Transverse colon (tissue), 4 donors: ENCODE results near the gene BPIFB4.

Source experiments
- CTCF ChIP-seq, 5 experiments: fragments of 200-600 bp in 3 of 5; fragments of 450-650 bp in 2 of 5; sonication (generic) in 3 of 5; IDR thresholded peaks; 1 replicate in 2 of 5; 2 replicates in 3 of 5; pipeline ENCODE4 v1.5.1; 2016 to 2017; ENCODE audit warnings: antibody characterized with exemption in 5 of 5, inconsistent platforms in 3 of 5, mild to moderate bottlenecking in 2 of 5, moderate library complexity in 1 of 5
- EP300 ChIP-seq: sonication (generic); formaldehyde crosslinking; IDR thresholded peaks from one replicate; pipeline ENCODE4 v1.6.1; 2017; ENCODE audit warnings: antibody characterized with exemption, low read depth
- POLR2AphosphoS5 ChIP-seq, 3 donors: sonication (generic); formaldehyde crosslinking; IDR thresholded peaks; one replicate each; pipeline ENCODE4 v1.6.1; 2016; ENCODE audit warnings: antibody characterized with exemption in 3 of 3

GRCh38 chr20:33067806-33068205, 11.6 kb upstream of the BPIFB4 start:
- no peak for TF ChIP-seq CTCF (IDR thresholded peaks at IDR 0.05)
- TF ChIP-seq POLR2AphosphoS5 (IDR thresholded peaks at IDR 0.05), result no peak
- TF ChIP-seq EP300, result no peak
